Ovary (tissue), 9 donors: ENCODE data around the gene STX8. TPM values are rescaled to one million over a fixed set of nuclear protein-coding genes. Genes with fewer than 3 reads are reported as not detected.
A peak's percentile ranks its signal among the peaks of the same experiment; 100 is the strongest.

ENCODE experiments used
- DNase-seq, 5 donors: peaks; one replicate each; pipeline ENCODE4 v3.0.0-alpha.2; 2019 to 2020
- H3K27ac ChIP-seq, 2 donors: fragments of 200-600 bp; one replicate each; pipeline versions ENCODE4 v1.5.1 to v1.8.0; 2019 to 2022
- H3K27me3 ChIP-seq: fragments of 200-600 bp; one replicate; pipeline ENCODE4 v1.8.0; 2022
- H3K36me3 ChIP-seq: fragments of 200-600 bp; sonication (generic); one replicate; pipeline ENCODE4 v1.5.1; 2019
- H3K4me1 ChIP-seq: one replicate; pipeline ENCODE4 v1.8.1; 2013; ENCODE audit warnings: mild to moderate bottlenecking, moderate library complexity; ENCODE audit not compliant: insufficient read depth
- H3K4me3 ChIP-seq: fragments of 200-600 bp; sonication (generic); one replicate; pipeline ENCODE4 v1.5.1; 2017
- H3K9me3 ChIP-seq, 2 donors: fragments of 200-600 bp in 1 of 2; sonication (generic) in 1 of 2; one replicate each; pipeline versions ENCODE4 v1.5.1 to v1.8.1; 2013 to 2019; ENCODE audit warnings: mild to moderate bottlenecking in 1 of 2, moderate library complexity in 1 of 2
- CTCF ChIP-seq, 3 donors: fragments of 450-650 bp in 2 of 3; fragments of 200-600 bp in 1 of 3; IDR thresholded peaks; one replicate each; pipeline versions ENCODE4 v1.5.1 to v1.8.0; 2016 to 2022; ENCODE audit warnings: antibody characterized with exemption in 3 of 3, mild to moderate bottlenecking in 1 of 3
- EP300 ChIP-seq: sonication (generic); formaldehyde crosslinking; IDR thresholded peaks from one replicate; pipeline ENCODE4 v1.6.1; 2017; ENCODE audit warnings: antibody characterized with exemption
- POLR2A ChIP-seq: fragments of 450-650 bp; IDR thresholded peaks from one replicate; pipeline ENCODE4 v1.6.1; 2017; ENCODE audit warnings: antibody characterized with exemption, mild to moderate bottlenecking, moderate library complexity
- WGBS, 3 donors: extraction: QIAGEN DNeasy Blood & Tissue Kit in 1 of 3; methylation state at CpG; one replicate each; pipeline versions ENCODE4 v1.1.5 to v1.1.7; 2013 to 2017; 5-methylcytosine and 5-hydroxymethylcytosine counted together
- intact Hi-C, 4 donors: fragments of 100-400 bp; cut with DNase I; formaldehyde crosslinking; loops; one replicate each; pipeline versions ENCODE4 v1.11.0 to v1.15.1; 2022 to 2023
- polyA plus RNA-seq, 2 donors: library from polyadenylated mRNA; stranded (reverse); fragments of 200-250 nt in 1 of 2; fragments of 350-450 nt in 1 of 2; fragmentation: Illumina TruSeq in 1 of 2; extraction: RNeasy Lipid Tissue Mini Kit (QIAGEN cat#74804) in 1 of 2; gene quantifications; one replicate each; pipeline ENCODE4 v1.2.3, GENCODE V29; 2013 to 2014
- total RNA-seq, 7 donors: library from RNA; depleted of rRNA in 2 of 7; stranded (reverse); fragments of >200 nt in 2 of 7; fragmentation: NEBNext Ultra II Directional in 3 of 7; extraction: Animal tissue kit (Norgen Biotek cat#: 25700) in 3 of 7; gene quantifications; one replicate each; pipeline versions ENCODE4 v1.1.0 to v1.2.4, GENCODE V29; 2016 to 2023
- donor health status: DM: no; HTN: no; CAD: no; lungs with moderate emphysema.
- donor health status: DM: no; HTN: no; CAD: no.
- donor health status: Bipolar disorder and iron deficiency.
- donor health status: DM: yes; HTN: yes; CAD: no.
- donor health status: DM: no; HTN: no; CAD: no.
- donor health status: DM: yes; HTN: yes; CAD: no.

The STX8 gene
- total and polyA plus RNA-seq, 9 donors, result 37.6 to 112 (median 53.8) TPM

DNA sequence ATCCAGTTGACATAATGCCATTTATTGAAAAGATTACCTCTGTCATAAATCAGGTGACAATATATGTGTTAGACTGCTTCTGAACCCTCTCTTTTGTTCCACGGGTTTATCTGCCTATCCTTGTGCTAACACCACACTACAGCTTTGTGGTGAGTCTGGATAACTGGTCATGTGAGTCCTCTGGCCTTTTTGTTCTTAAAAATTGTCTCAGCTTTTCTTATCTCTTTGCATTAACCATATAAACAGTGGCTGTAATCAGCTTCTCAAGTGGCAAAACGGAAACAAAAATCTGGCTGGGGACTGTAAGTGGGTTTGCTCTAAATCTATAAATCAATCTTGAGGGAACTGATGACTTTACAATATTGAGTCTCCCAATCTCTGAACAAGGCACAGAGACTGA lies 44.6 kb downstream of the STX8 start:
- TF ChIP-seq EP300 (no peak), POLR2A (no peak), CTCF (IDR thresholded peaks at IDR 0.05) (no peak)
- 38 to 51% (median 41%) methylated on average over 2 of the region's 2 CpGs for WGBS, 3 donors
- H3K27ac ChIP-seq, result no peak overlapping the region
- no peaks in the 10 kb centered on the region for H3K27me3 ChIP-seq
- no peak for DNase-seq
- no peaks in the 10 kb centered on the region for H3K36me3 ChIP-seq
- H3K4me1 ChIP-seq, result no peaks in the 10 kb centered on the region
- intact Hi-C loops, result no loop called here
- H3K9me3 ChIP-seq, result no peaks in the 10 kb centered on the region
- H3K4me3 ChIP-seq, result no peak overlapping the region

DNA sequence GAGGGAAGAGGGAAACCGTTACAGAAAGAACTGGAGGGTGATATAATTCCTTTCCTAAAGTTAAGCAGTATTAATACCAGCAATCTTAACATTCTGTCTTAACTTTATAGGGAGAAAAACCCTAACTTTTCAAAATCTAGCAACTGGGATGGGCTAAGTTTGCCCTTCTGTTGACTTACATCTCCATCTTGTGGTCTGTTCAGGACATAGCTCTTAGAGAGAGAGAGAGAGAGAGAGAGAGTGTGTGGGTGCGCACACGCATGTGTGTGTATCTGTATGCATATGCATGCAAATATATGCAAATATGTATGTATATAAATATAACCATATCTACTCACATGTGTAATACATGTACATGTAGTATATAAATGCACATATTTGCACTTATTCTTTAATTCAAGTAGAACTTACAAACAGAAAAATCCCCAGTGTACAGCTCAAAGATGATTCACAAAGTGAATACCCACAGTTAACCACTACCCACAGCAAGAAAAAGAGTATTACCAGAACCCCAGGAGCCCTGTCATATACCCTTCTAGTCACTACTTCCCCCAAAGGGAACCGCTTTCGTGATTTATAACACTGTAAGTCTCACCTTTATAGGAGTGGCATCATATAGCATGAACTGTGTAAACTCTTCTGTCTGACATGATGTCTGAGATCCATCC lies 46.5 kb downstream of the STX8 start:
- Histone ChIP-seq H3K9me3 (no peaks in the 10 kb centered on the region), H3K27ac (no peak overlapping the region), H3K27me3 (no peaks in the 10 kb centered on the region), H3K36me3 (no peaks in the 10 kb centered on the region), H3K4me3 (no peak overlapping the region), H3K4me1 (no peaks in the 10 kb centered on the region)
- intact Hi-C loops, result loop anchor here in 3 of 4 donors (10.0 kb wide), 1 partner anchor 534 kb away; no protein-coding TSS in a partner anchor
- 65 to 86% (median 80%) methylated on average over 4 to 5 of the region's 5 CpGs for WGBS, 3 donors
- TF ChIP-seq EP300, result no peak
- TF ChIP-seq CTCF (IDR thresholded peaks at IDR 0.05), result peak in 1 of 3 donors; percentile 10
- no peak for TF ChIP-seq POLR2A
- DNase-seq, result no peak

GRCh38 chr17:9527788-9528187 lies 47.8 kb downstream of the STX8 start:
- Histone ChIP-seq H3K36me3 (no peaks in the 10 kb centered on the region), H3K27ac (no peak overlapping the region), H3K27me3 (no peaks in the 10 kb centered on the region), H3K9me3 (no peaks in the 10 kb centered on the region), H3K4me1 (no peaks in the 10 kb centered on the region), H3K4me3 (no peak overlapping the region)
- TF ChIP-seq POLR2A (no peak), CTCF (IDR thresholded peaks at IDR 0.05) (no peak)
- intact Hi-C loops, result loop anchor here in 3 of 4 donors (10.0 kb wide), 1 partner anchor 533 kb away; no protein-coding TSS in a partner anchor
- 56 to 61% (median 56%) methylated on average over 3 of the region's 3 CpGs for WGBS, 3 donors
- no peak for DNase-seq

DNA sequence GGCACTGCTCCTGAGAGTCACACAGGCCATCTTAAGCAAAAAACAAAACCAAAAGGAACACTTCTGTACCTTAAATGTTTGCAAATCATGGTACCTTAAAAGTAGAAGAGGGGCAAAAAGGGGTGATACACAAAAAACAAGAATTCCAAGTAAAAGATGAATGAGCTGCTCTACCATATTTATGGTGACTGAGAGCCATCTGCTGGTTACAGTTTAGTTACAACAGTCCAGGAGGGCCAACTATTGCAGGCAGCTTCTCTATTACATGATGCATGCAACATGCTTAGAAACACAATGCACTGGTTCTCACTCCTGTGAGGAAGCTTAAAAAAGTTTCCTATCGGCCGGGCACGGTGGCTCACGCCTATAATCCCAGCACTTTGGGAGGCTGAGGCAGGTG lies 53.5 kb downstream of the STX8 start:
- H3K36me3 ChIP-seq, result no peaks in the 10 kb centered on the region
- 29 to 50% (median 31%) methylated on average over 4 of the region's 4 CpGs for WGBS, 3 donors
- intact Hi-C loops, result loop anchor here in 3 of 4 donors (10.0 kb wide), 1 partner anchor 527 kb away; no protein-coding TSS in a partner anchor

More for the DNA sequence above, 53.5 kb downstream of the STX8 start:
- no peak for DNase-seq
- Histone ChIP-seq H3K27me3 (no peaks in the 10 kb centered on the region), H3K4me1 (no peaks in the 10 kb centered on the region), H3K4me3 (no peak overlapping the region), H3K27ac (no peak overlapping the region), H3K9me3 (no peaks in the 10 kb centered on the region)
- no peak for TF ChIP-seq EP300
- TF ChIP-seq CTCF (IDR thresholded peaks at IDR 0.05), result peak in 2 of 3 donors; percentile 15 to 35
